Esophagus (tissue), 2 donors: ENCODE measurements around the gene DAPP1. TPM values are rescaled to one million over a fixed set of nuclear protein-coding genes. Genes with fewer than 3 reads are reported as not detected.

Experiments
- H3K27ac ChIP-seq, 2 donors: one replicate each; pipeline ENCODE4 v1.5.1; 2013; ENCODE audit warnings: low read depth in 2 of 2, mild to moderate bottlenecking in 2 of 2, inconsistent platforms in 1 of 2, low read length in 1 of 2, moderate library complexity in 1 of 2
- H3K27me3 ChIP-seq, 2 donors: one replicate each; pipeline ENCODE4 v1.6.1; 2013; ENCODE audit warnings: low read length in 2 of 2, control low read depth in 1 of 2, mild to moderate bottlenecking in 1 of 2; ENCODE audit not compliant: insufficient read depth in 2 of 2, control insufficient read depth in 1 of 2
- H3K36me3 ChIP-seq, 2 donors: one replicate each; pipeline ENCODE4 v1.6.1; 2013; ENCODE audit warnings: low read length in 1 of 2; ENCODE audit not compliant: control insufficient read depth in 2 of 2, insufficient read depth in 2 of 2
- H3K4me1 ChIP-seq, 2 donors: one replicate each; pipeline ENCODE4 v1.6.1; 2013; ENCODE audit warnings: low read length in 1 of 2; ENCODE audit not compliant: control insufficient read depth in 2 of 2, insufficient read depth in 2 of 2
- H3K4me3 ChIP-seq, 2 donors: one replicate each; pipeline ENCODE4 v1.5.1; 2013; ENCODE audit warnings: low read length in 2 of 2, mild to moderate bottlenecking in 2 of 2, low read depth in 1 of 2, moderate library complexity in 1 of 2
- H3K9me3 ChIP-seq, 2 donors: one replicate each; pipeline ENCODE4 v1.6.1; 2013; ENCODE audit warnings: mild to moderate bottlenecking in 2 of 2, low read depth in 1 of 2, low read length in 1 of 2, moderate library complexity in 1 of 2; ENCODE audit not compliant: control insufficient read depth in 2 of 2, insufficient read depth in 1 of 2
- WGBS, 2 donors: extraction: QIAGEN DNeasy Blood & Tissue Kit; methylation state at CpG; one replicate each; pipeline ENCODE4 v1.1.7; 2013; 5-methylcytosine and 5-hydroxymethylcytosine counted together
- polyA plus RNA-seq, 2 donors: library from polyadenylated mRNA; stranded (reverse); fragments of 200-250 nt; gene quantifications; one replicate each; pipeline ENCODE4 v1.2.3, GENCODE V29; 2013
- donor health status: healthy with polysubstance abuse.
- donor health status: Bipolar disorder and iron deficiency.

DAPP1 gene
- polyA plus RNA-seq, 2 donors = 29.1 to 40.6 TPM

DNA sequence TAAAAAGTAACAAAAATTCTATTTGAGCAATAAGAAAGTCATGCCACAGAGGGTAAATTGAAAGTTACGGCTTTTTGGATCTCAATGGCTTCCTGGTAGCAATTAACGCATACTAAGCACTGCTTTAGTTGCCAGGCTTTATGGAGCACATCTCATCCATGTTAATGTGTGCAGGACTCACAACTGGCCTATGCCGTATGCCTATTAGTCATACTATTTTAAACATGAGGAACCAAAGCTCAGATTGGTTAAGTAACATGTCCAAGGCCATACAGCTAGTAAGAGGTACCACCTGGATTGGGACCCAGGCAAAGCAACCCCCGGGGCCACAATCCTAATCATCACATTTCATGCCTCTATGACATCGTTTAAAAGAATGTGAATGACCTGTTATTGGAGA is 17.1 kb downstream of the DAPP1 start:
- Histone ChIP-seq H3K4me1 (peaks cover 0 to 3% of the 10 kb centered on the region in 2 donors), H3K27ac (peak overlapping the region in 1 of 2 donors; percentile 53), H3K36me3 (peaks cover 0 to 8% of the 10 kb centered on the region in 2 donors), H3K9me3 (no peaks in the 10 kb centered on the region), H3K27me3 (no peaks in the 10 kb centered on the region), H3K4me3 (no peak overlapping the region)
- 64 to 71% methylated on average over 5 of the region's 5 CpGs for WGBS, 2 donors

DNA sequence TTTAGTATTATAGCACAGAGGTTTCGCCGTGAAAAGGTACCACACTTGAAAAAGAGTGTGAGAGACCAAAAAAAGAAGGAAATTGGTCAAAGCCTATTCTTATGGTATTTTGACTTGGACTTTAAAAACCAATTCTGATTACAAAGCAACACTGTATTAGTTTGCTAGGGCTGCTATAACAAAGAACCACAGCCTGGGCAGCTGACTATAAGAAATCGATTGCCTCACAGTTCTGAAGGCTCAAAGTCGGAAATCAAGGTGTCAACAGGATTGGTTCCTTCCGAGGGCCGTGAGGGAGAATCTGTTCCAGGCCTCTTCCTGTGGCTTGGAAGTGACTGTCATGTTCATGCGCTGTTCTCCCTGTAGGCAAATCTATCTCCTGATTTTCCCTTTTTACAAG is 17.9 kb downstream of the DAPP1 start:
- WGBS, 2 donors = 96 to 98% methylated on average over 7 of the region's 7 CpGs
- Histone ChIP-seq H3K4me1 (peaks cover 0 to 3% of the 10 kb centered on the region in 2 donors), H3K36me3 (peaks cover 0 to 8% of the 10 kb centered on the region in 2 donors), H3K27me3 (no peaks in the 10 kb centered on the region), H3K27ac (no peak overlapping the region), H3K4me3 (no peak overlapping the region), H3K9me3 (no peaks in the 10 kb centered on the region)

DNA sequence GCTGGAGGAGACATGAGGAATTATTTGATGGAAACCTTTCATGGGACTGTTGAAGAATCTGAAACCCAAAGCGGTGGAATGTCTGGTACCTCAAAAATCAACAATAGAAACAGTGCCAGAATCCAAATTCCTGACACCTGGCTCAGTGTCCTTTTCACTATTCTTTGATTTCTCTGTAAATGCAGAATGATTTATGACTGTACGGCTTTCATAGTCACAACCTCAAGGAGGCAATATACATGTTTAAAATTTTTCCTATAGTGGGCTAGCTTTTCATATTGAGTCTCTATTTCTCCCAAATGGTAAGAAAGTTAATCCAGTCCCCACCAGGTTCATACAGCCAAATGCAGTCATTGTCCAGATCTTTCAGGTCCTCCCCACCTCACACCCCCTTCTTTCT is 19.3 kb downstream of the DAPP1 start:
- peaks cover 0 to 3% of the 10 kb centered on the region in 2 donors for H3K4me1 ChIP-seq
- no peak overlapping the region for H3K27ac ChIP-seq
- peaks cover 0 to 8% of the 10 kb centered on the region in 2 donors for H3K36me3 ChIP-seq
- H3K27me3 ChIP-seq = no peaks in the 10 kb centered on the region
- WGBS, 2 donors = 93% methylated on average over 2 of the region's 2 CpGs
- no peaks in the 10 kb centered on the region for H3K9me3 ChIP-seq
- no peak overlapping the region for H3K4me3 ChIP-seq

DNA sequence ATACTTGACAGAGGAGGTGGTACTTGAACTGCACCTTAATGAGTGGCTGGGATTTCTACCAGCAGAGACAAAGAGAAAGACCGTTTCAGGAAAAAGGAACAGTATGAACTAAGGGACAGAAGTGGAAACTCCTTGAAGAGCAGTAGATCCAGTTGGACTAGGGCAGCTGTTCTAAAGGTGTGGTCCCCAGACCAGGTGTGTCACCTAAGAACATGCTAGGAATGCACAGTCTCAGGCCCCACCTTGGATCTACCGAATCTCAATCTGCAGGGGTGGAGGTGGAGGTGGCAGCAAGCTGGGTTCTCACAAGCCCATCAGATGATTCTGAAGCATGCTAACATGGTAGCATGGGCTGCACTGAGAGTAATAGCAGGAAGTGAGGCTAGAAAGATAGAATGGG is 22.3 kb downstream of the DAPP1 start:
- 62 to 75% methylated on average over 2 of the region's 2 CpGs for WGBS, 2 donors
- no peaks in the 10 kb centered on the region for H3K9me3 ChIP-seq
- H3K27ac ChIP-seq = no peak overlapping the region
- no peak overlapping the region for H3K4me3 ChIP-seq
- H3K27me3 ChIP-seq = no peaks in the 10 kb centered on the region
- peaks cover 0 to 11% of the 10 kb centered on the region in 2 donors for H3K36me3 ChIP-seq
- peaks cover 0 to 3% of the 10 kb centered on the region in 2 donors for H3K4me1 ChIP-seq

DNA sequence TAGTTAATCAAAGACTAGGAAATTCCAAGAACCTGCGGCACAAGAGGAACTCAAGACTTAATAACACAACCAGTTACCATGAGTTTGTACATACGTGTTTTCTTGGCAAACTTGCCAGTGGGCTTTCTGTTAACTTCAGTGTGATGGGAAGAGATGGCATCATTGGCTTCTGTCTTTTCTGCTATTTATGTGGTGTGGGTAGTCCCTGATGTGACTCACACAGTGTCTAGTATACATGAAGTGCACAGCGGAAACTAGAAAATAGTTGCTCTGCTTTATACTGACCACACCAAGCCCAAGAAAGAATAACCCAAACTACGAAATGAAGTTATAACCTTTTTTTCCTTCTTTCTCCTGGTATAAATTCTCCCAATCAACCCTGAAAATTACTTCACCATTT is 24.5 kb downstream of the DAPP1 start:
- Histone ChIP-seq H3K36me3 (peaks cover 0 to 10% of the 10 kb centered on the region in 2 donors), H3K4me3 (no peak overlapping the region), H3K27ac (no peak overlapping the region), H3K4me1 (peaks cover 0 to 3% of the 10 kb centered on the region in 2 donors), H3K9me3 (no peaks in the 10 kb centered on the region), H3K27me3 (no peaks in the 10 kb centered on the region)
- 85% methylated on average over 4 of the region's 4 CpGs for WGBS, 2 donors

DNA sequence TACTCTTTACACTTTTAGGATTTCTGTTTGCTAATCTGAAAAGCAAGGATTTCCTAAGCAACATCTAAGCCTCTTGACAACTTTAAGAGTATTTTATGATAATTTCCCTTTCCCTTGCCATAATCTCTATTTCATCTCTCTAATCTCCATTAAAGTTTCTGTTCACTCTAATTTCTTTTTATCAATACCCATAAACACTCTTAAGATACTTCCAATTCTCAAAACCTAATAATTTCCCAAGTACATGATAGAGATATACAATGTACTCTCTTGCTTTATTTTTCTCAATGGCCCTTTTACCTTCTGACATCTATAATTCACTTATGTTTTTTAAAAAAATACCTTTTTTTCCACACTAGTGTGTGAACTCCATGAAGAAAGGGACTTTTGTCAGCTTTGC is 26.8 kb downstream of the DAPP1 start:
- Histone ChIP-seq H3K27ac (no peak overlapping the region), H3K4me1 (peaks cover 0 to 1% of the 10 kb centered on the region in 2 donors), H3K36me3 (peaks cover 0 to 3% of the 10 kb centered on the region in 2 donors), H3K27me3 (no peaks in the 10 kb centered on the region), H3K4me3 (no peak overlapping the region), H3K9me3 (no peaks in the 10 kb centered on the region)

DNA sequence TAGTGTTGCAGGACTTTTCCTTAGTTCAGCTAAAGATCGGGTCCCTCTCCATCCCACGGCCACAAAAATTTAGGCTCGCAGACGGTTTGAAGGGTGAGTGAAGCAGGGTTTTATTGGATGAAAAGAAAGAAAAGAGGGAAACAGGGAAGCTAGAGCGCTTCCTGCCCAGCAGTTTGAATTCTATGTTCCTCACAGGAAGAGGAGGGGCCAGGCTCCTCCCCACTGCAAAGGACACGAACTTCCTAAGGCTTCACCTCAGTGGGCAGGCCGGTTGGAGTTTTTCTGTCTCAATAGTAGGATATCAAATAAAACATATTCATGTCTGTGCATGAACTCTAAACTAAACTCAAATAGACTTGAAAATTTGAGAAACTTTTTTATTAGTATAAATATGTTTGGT is 27.4 kb downstream of the DAPP1 start:
- no peaks in the 10 kb centered on the region for H3K9me3 ChIP-seq
- H3K4me3 ChIP-seq = no peak overlapping the region
- peaks cover 0 to 3% of the 10 kb centered on the region in 2 donors for H3K36me3 ChIP-seq
- H3K27me3 ChIP-seq = no peaks in the 10 kb centered on the region
- H3K27ac ChIP-seq = no peak overlapping the region
- H3K4me1 ChIP-seq = no peaks in the 10 kb centered on the region
- 87 to 92% methylated on average over 7 of the region's 7 CpGs for WGBS, 2 donors

DNA sequence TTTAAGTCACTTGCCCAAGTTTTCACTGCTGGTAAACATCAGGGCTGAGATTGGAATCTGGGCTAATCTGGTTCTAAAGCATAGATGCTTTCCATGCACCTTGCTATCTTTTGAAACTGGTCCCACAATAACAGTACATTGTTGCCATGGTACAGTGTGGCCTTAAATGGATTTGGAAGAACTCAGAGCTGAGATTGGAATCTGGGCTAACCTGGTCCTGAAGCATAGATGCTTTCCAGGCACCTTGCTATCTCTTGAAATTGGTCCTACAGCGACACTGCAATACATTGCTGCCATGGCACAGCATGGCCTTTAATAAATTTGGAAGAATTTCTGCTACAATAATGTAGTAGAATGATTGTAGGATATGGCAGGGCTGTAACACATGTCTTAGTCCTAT is 28.6 kb downstream of the DAPP1 start:
- Histone ChIP-seq H3K4me1 (no peaks in the 10 kb centered on the region), H3K27ac (no peak overlapping the region), H3K36me3 (peaks cover 0 to 3% of the 10 kb centered on the region in 2 donors), H3K4me3 (no peak overlapping the region), H3K9me3 (no peaks in the 10 kb centered on the region), H3K27me3 (no peaks in the 10 kb centered on the region)
- 94 to 100% methylated on average over 1 of the region's 1 CpG for WGBS, 2 donors

DNA sequence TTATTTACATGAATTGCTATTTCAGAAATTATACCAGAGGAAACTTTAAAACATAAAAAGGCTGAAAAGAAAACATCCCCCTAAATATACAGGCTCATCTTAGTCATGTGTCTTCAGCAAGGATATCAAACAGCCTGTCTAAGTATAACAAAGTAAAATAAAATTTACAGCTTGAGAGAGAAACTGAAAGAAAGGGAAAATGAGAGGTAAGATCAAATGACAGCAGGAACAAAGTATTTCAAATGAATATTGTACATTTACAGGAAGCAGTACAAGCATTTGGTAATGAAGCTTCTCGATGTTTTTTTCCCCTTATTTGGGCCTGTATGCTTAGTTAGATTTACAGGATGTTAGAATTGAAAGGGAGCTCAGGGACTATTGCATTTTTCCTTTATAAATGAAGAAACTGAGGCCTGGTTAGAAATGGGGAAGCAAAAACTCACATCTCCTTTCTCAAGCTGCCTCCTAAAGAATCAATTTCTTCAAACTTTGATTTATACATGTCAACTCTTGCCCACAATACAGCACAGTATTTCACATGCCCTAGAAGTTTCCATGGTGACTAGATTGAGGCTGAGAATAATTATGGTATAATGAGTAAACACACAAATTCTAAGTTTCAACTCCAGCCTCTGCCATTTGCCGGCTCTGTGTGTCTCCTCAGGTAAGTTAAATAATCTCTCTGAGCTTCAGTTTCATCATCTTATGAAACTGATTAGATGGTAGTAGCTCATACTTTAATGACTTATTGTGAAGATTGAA is 29.3 kb downstream of the DAPP1 start:
- no peaks in the 10 kb centered on the region for H3K4me1 ChIP-seq
- no peaks in the 10 kb centered on the region for H3K9me3 ChIP-seq
- no peaks in the 10 kb centered on the region for H3K27me3 ChIP-seq
- no peak overlapping the region for H3K27ac ChIP-seq
- WGBS, 2 donors = 62 to 64% methylated on average over 2 of the region's 2 CpGs
- H3K36me3 ChIP-seq = peaks cover 0 to 3% of the 10 kb centered on the region in 2 donors
- no peak overlapping the region for H3K4me3 ChIP-seq

DNA sequence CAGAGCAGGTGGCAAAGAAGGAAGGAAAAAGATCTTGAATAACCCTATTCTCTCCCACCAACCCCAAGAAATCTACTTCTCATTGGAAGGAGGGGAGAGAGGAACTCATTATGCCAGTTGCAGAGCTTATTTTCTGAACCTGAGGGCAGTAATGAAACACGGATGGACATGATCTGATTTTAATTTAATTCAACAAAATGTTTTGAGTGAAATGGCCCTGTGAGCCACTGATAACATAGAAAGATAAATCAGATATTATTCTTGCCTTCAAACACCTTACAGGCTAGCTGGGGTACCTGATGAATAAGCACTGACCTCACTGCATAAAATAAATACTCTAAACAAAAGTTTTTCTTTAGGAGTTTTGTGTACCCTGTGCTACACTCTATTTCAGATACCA is 30.3 kb downstream of the DAPP1 start:
- no peak overlapping the region for H3K27ac ChIP-seq
- no peaks in the 10 kb centered on the region for H3K4me1 ChIP-seq
- H3K36me3 ChIP-seq = no peaks in the 10 kb centered on the region
- H3K9me3 ChIP-seq = no peaks in the 10 kb centered on the region
- 60 to 70% methylated on average over 1 of the region's 1 CpG for WGBS, 2 donors
- no peaks in the 10 kb centered on the region for H3K27me3 ChIP-seq
- no peak overlapping the region for H3K4me3 ChIP-seq
